Activated CD4-positive, CD25-positive, alpha-beta regulatory T cell (primary cell): ENCODE results near the gene BCAR1.

Experiments
- DNase-seq, 4 experiments: peaks; one replicate each; lab custom pipeline; 2025; lab: John Stamatoyannopoulos, UW

BCAR1 gene

DNA sequence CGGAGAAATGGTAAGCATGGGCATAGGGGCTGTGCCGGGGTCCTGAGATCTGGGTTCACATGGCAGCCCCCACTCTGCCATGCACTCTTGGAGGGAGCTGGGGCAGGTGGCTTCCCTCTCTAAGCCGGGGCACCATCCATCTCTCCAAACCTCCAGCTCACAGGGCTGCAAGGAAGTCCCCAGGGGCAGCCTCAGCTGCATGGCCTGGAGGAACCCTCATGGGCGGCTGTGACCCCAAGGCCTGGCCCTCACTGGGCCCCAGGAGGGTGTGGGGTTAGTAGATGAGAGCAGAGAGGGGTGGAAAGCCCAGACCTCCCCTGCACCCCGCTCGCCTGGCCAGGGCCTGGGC, 47.0 kb downstream of the BCAR1 start:
- no peak for DNase-seq

DNA sequence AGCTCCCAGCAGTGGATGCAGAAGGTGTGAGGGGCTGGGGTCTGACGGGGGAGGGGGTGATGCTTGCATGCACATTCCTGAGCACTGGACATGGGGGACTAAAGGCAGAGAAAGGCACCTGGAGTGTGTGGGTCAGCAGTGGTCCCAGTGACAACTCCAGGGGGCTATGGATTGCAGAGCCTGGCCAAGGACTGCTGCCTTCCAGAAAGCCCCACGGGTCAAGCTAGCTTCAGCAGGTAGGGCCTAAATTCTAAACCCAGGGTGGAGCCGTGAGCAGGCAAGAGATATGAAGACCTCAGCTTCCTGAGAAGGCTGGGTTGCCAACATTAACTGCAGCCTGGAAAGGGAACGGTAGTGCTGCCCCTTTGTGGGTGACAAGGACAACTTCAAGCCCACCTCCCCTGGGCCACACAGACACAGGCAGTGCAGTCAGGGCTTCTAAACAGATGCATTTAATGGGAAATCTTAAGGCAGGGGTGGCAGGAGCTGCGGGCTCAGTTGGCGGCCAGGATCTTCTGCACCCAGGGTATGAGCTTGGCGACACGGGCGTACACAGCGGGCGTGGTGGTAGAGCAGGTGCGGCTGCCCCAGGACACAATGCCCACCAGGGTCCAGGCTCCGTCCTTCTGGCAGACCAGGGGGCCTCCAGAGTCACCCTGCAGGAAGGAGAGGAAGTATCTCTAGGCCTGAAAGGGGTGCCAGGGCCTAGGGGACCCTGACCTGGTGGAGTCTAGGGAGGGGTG, 47.6 kb downstream of the BCAR1 start:
- no peak for DNase-seq

DNA sequence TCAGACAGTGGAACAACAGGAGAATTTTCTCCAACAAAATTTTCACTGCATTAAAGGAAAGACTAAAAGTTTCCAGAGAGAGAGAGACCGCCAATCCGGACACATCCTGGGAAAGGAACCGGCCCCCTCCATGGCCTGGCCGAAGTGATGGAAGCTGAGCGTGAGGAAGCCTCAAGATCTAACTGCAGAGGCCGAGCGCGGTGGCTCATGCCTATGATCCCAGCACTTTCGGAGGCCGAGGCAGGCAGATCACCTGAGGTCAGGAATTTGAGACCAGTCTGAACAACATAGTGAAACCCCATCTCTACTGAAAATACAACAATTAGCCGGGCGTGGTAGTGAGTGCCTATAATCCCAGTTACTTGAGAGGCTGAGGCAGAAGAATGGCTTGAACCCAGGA, 48.3 kb downstream of the BCAR1 start:
- DNase-seq = no peak

DNA sequence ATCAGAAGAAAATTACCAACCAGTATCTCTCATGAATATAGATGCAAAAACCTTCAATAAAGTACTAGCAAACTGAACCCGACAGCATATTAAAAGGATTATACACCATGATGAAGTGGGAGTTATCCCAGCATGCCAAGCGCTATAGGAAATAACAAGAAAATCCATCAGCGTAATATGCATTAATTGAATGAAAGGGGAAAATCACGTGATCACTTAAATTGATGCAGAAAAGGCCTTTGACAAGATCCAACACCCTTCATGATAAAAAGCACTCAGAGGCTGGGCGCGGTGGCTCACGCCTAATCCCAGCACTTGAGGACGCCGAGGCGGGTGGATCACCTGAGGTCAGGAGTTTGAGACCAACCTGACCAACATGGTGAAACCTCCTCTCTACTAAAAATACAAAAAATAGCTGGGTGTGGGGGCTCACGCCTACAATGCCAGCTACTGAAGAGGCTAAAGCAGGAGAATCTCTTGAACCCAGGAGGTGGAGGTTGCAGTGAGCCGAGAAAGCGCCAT, 49.3 kb downstream of the BCAR1 start:
- no peak for DNase-seq

DNA sequence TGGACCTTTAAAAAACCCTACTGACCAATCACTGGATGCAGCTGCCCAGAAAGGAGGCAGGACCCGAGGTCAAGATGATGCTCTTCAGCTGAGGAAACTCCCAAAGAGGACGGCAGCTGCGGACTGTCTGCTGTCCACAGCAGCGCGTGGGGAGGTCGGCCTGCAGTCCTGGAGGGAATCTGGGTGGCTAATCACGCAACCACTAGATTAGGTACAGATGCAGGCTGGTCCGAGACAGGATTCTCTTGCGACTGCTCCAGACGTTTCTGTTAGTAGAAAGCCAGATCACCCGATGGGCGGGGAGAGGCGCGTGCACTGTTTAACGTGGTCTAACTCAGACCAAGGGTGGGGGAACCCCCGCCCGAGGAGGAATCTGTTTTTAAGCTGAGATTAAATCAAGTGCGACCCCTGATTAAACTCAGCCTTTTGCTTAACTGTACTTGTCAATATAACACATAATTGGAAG, 53.3 kb downstream of the BCAR1 start:
- DNase-seq = no peak

DNA sequence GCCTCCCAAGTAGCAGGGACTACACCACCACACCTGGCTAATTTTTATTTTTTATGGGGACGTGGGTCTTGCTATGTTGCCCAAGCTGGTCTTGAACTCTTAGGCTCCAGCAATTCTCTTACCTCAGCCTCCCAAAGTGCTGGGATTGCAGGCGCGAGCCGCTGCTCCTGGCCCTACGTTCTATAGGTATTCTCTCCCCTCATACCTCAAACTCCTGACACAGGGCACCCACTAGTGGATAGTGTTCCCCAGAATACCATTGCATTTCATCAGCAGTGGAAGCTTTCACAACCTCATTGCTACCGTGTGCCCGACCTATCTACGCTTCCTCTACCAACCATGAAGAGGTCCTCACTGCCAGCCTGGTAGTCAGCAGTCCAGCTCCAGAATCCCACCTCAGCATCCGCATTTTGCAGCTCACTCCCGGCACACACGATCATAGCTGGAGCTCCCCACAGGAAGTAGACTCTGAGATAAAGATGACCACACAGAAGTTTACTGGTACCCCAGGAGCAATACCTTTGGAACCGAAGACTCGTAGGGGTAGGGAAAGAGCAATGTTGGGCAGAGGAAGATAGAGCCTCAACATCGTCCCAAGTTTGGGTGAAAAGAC, 53.8 kb downstream of the BCAR1 start:
- DNase-seq = no peak

DNA sequence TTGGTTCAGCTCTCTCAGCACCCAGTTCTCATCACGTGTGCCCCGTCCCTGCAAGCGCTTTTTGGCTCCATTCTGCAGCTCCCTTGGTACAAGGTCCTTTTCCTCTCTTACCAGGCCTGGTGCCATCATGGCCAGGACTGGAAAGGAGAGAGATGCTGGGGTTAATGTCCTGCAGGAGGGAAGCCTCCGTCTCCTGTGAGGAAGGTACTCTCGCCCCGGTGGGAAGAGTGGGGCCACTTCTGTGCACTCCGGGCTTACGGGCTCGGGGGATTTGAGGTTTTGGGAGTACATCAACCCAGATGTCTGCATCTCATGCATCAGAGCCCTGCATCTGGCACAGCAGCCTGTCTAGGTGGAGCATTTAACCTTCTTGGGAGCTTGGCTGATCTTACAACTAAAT, 54.6 kb downstream of the BCAR1 start:
- DNase-seq = no peak

DNA sequence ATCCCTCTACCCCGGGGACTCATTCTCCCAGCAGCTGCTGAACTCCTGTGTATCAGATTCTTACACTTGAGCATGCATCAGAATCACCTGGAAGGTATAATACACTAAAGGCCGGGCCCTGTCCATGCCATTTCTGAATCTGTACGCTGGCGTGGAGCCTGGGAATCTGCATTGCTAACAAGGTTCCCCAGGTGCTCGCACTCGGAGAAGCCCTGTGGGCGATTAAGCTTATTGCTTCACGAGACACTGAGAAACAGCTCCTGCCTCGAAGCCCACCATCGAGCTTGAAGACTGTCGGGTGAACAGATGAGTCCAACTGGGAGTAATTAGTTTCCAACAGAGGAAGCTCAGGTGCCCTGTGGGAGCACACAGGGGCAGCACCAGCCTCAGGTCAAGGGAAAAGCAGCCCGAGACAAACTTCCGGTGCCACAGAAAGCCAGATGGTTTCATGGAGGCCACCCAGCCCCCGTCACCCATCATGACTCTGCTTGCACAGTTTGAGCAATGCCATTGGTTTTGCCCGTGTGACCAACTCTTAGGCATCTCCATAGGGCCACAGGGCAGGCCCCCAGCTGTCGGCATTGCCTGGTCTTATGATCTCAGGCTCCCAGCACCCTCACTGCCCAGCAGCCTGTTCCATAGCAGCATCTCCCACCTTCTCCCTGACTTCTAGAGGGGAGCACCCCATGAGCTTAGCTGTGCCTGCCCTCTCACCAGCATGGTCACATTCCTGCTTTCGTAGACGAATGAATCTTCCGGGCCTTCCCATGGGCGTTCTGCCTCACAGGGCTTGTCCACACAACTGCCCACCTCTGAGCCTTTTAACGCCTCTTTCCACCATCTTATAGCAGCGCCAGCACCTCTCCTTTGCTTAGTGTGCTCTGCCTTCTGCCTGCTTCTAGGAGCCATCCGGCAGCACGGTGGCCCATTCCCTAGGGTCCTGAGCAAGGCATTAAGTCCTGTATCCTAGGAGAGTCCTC, 55.3 kb downstream of the BCAR1 start:
- DNase-seq = no peak

DNA sequence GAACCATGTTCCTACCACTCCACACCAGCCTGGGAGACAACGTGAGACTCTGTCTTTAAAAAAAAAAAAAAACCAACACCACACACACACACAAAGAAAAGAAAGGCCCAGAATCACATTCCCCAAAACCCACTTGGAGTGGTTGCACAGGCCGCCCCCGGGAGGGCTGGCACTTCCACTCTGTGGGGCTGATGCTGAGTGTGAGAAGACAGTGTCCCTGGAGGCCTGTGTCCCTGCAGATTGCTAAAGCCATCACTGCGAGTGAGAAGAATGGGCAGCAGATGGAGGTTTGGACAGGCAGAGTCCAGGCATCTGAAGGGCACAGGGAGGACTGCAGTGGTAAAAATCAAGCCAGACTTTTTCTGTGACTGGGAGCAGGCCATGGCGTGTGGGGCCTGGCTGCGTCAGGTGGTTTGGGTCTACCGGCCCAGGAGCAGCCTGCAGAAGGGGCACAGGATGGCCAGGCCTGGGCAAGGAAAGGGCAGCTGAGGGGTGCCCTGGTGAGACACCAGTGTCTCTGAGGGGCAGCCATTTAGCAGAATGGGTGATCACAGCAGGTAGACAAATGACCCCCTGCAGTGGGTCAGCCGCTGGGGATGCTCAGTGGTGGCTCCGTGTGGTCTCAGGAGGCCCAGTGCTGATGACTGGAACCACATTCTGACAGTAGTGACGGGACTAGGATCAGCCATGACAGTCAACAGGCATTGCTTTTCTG, 57.5 kb downstream of the BCAR1 start:
- DNase-seq = no peak

DNA sequence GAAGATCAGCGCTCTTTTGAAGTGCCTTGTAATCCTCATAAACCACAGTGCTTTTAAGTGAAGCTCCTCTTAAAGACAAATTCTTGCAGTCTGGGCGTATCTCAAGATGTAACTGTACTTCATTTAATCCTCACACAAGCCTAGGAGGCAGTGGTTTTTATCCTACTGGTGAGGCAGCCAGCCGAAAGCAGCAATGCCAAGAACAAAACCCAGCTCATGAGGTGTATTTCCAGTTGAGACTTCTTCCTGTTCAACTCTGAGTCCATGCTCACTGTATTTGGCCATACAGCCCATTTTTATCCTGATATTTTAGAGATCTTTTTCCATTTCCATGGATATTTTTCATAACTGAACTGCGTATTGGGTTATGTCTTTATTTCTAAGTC, 58.2 kb downstream of the BCAR1 start:
- DNase-seq = no peak

DNA sequence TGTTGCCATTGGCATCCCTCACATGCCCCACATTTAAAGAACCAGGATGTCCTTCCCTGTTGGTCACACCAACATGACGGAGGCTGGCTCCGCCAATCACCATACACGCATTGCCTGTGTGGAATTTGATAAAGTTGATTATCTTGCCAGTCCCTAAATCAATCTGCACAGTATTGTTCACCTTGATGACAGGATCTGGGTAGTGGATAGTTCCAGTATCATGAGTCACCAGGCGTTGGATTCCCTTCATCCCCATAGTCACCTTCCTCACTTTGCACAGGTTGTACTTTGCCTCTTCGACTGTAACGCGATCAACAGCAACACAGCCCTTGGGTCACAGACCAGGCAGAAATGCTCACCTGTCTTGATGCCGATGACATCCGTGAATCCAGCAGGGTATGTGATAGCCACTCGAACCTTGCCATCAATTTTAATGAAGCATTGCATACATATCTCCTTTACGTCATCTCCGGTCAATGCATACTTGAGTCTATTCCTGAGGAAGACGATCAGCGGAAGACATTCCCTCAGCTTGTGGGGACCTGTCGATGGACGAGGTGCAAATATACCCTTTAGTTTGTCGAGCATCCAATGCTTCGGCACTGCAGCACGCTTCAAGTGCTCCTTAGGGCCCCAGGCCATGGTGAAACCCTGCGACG, 58.7 kb downstream of the BCAR1 start:
- no peak for DNase-seq

DNA sequence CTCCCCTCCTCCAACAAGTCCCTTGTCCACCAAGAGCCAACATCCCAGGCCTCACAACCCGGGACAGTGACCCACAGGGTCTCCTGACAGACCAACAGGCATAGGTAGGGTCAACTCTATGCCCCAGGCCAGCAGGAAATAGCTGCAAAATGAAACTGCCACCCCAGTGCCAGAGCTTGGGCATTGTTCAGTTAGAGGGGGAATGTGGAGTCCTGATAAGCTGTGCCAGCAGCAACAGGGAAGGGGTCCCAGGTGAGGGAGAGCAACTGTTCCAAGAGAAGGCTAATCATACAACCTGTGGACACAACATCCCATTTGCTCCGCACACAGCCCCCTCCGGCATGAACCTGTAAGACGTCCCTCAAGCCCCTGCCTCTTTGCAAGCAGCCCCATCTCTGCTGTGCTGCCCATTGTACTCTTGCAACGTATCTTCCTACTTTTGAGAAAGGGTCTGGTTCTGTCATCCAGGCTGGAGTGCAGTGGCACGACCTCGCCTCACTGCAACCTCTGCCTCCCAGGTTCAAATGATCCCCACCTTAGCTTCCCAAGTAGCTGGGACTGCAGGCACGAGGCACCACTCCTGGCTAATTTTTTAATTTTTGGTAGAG, 61.7 kb downstream of the BCAR1 start:
- DNase-seq = no peak

DNA sequence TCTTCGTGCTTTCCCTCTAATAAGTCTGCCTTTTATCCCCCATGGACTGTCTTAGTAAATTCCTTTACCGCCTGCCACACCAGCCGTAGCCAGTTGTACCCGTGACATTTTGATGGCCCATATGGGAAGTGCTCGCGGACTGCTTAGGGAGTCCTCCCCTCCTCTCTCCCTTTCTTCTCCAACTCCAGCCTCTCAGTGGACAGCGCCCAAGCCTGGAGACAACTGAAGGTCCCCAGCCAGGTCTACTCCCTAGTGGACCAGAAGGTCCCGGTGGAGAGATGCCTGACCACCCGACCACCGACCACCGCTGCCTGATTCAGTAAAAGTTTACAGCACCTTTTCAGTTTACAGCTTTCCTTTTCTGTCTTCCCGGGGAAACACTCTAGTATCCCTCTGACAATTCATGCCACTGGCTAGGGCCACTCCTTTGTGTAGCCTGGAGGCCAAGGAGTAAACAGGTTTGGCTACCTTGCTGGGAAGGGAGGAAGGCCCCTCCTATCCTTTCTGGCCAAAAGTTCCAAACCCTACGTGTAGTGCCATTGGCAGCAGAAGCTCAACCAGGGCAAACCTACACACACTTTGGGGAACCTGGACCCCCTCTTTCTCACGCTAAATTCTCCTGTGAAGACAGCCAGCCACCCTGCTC, 62.5 kb downstream of the BCAR1 start:
- DNase-seq = no peak

DNA sequence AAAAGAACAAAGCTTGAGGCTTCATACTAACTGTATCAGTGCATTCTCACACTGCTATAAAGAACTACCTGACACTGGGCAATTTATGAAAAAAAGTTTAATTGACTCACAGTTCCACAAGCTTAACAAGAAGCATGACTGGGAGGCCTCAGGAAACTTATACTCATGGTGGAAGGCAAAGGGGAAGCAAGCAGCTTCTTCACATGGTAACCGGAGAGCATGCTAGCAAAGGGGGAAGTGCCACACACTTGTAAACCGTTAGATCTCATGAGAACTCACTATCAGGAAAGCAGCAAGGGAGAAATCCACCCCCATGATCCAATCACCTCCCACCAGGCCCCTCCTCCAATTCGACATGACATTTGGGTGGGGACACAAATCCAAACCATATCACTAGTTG, 69.8 kb downstream of the BCAR1 start:
- no peak for DNase-seq

DNA sequence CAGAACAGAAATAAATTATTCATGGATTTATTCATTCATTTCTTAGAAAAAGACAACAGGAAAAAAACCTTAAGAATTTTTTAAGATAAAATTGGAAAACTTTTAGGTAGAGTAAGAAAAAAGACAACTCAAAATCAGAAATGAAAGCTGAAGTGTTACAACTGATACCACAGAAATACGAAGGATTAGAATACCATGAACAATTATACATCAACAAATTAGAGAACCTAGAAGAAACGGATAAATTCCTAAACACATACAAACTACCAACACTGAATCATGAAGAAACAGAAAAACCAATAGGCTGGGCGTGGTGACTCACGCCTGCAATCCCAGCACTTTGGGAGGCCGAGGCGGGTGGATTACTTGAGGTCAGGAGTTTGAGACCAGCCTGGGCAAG, 72.2 kb downstream of the BCAR1 start:
- no peak for DNase-seq
